Ishikawa (cell line): Measurements from ENCODE around the gene CPPED1.

Source experiments
- CEBPB ChIP-seq: IDR thresholded peaks from 2 replicates; pipeline ENCODE4 v1.6.1; 2012
- CREB1 ChIP-seq: IDR thresholded peaks from 2 replicates; pipeline ENCODE4 v1.6.1; 2012; ENCODE audit warnings: low read depth
- EGR1 ChIP-seq: IDR thresholded peaks from 2 replicates; pipeline ENCODE4 v1.6.1; 2012
- EP300 ChIP-seq: IDR thresholded peaks from 2 replicates; pipeline ENCODE4 v1.6.1; 2012; ENCODE audit warnings: borderline replicate concordance
- FOXM1 ChIP-seq: IDR thresholded peaks from 2 replicates; pipeline ENCODE4 v1.6.1; 2012; ENCODE audit warnings: low read depth, borderline replicate concordance
- MAX ChIP-seq: IDR thresholded peaks from 2 replicates; pipeline ENCODE4 v1.6.1; 2012
- NFIC ChIP-seq: IDR thresholded peaks from 2 replicates; pipeline ENCODE4 v1.6.1; 2012
- RAD21 ChIP-seq: IDR thresholded peaks from 2 replicates; pipeline ENCODE4 v1.6.1; 2012; ENCODE audit warnings: low read depth
- REST ChIP-seq: IDR thresholded peaks from 2 replicates; pipeline ENCODE4 v1.6.1; 2012; ENCODE audit warnings: low read depth, mild to moderate bottlenecking
- TAF1 ChIP-seq: IDR thresholded peaks from 2 replicates; pipeline ENCODE4 v1.6.1; 2012; ENCODE audit warnings: low read depth, mild to moderate bottlenecking
- TCF12 ChIP-seq: IDR thresholded peaks from 2 replicates; pipeline ENCODE4 v1.6.1; 2012; ENCODE audit warnings: low read depth
- TEAD4 ChIP-seq: IDR thresholded peaks from 2 replicates; pipeline ENCODE4 v1.6.1; 2012
- USF1 ChIP-seq: IDR thresholded peaks from 2 replicates; pipeline ENCODE4 v1.6.1; 2012
- YY1 ChIP-seq: IDR thresholded peaks from 2 replicates; pipeline ENCODE4 v1.6.1; 2012; ENCODE audit warnings: low read depth
- ZBTB7A ChIP-seq: IDR thresholded peaks from 2 replicates; pipeline ENCODE4 v1.6.1; 2012; ENCODE audit warnings: low read depth

CPPED1 gene

GRCh38 chr16:12747827-12748226 is 55.9 kb downstream of the CPPED1 start:
- TF ChIP-seq ZBTB7A, result no peak
- TF ChIP-seq CREB1, result no peak
- no peak for TF ChIP-seq CEBPB
- no peak for TF ChIP-seq REST
- no peak for TF ChIP-seq EGR1
- no peak for TF ChIP-seq TCF12
- TF ChIP-seq USF1, result no peak
- no peak for TF ChIP-seq EP300

- no peak for TF ChIP-seq NFIC
- TF ChIP-seq FOXM1, result no peak
Observed at GRCh38 chr16:12747261-12747660, 56.4 kb downstream of the CPPED1 start.

GRCh38 chr16:12744860-12745259 is 58.8 kb downstream of the CPPED1 start:
- no peak for TF ChIP-seq FOXM1
- no peak for TF ChIP-seq TCF12
- TF ChIP-seq TAF1, result no peak
- no peak for TF ChIP-seq TEAD4
- no peak for TF ChIP-seq EGR1
- TF ChIP-seq REST, result no peak
- TF ChIP-seq CREB1, result no peak

GRCh38 chr16:12742741-12743140 is 60.9 kb downstream of the CPPED1 start:
- TF ChIP-seq USF1 (no peak), ZBTB7A (no peak), YY1 (no peak), MAX (no peak), TEAD4 (no peak), REST (no peak), CEBPB (no peak), TAF1 (no peak), EP300 (no peak), RAD21 (no peak), CREB1 (no peak), EGR1 (no peak), NFIC (no peak), TCF12 (no peak), FOXM1 (no peak)

GRCh38 chr16:12740986-12741610 is 62.6 kb downstream of the CPPED1 start:
- TF ChIP-seq CREB1 (no peak), TEAD4 (no peak), CEBPB (no peak)

GRCh38 chr16:12739738-12740137 is 63.9 kb downstream of the CPPED1 start:
- TF ChIP-seq TCF12 (no peak), MAX (no peak), ZBTB7A (no peak), NFIC (no peak), USF1 (no peak), EGR1 (no peak), TEAD4 (no peak), TAF1 (no peak), REST (no peak), CEBPB (no peak), YY1 (no peak), FOXM1 (no peak), EP300 (no peak), RAD21 (no peak), CREB1 (no peak)
